ENCODE results near the gene CNTN6. TPM values are rescaled to one million over a fixed set of nuclear protein-coding genes. Genes with fewer than 3 reads are reported as not detected.

Gene CNTN6
- total RNA-seq, 1 experiment from 2014 or later: 0.34 TPM

GRCh38 chr3:1251282-1252060 is 158.6 kb downstream of the CNTN6 start:
- DNase-seq (ENCODE audit: low read depth): peak; percentile 51
- in situ Hi-C loops (cut with HindIII; ENCODE audit: low pct_unique_long_range_greater_than_20kb, low sequenced_read_pairs): no loop called here

- DNase-seq (ENCODE audit: low read depth): no peak
- in situ Hi-C loops (cut with HindIII; ENCODE audit: low pct_unique_long_range_greater_than_20kb, low sequenced_read_pairs): no loop called here
Measured at GRCh38 chr3:1252061-1252430, 159.2 kb downstream of the CNTN6 start.

GRCh38 chr3:1262246-1262645 is 169.4 kb downstream of the CNTN6 start:
- in situ Hi-C loops (cut with HindIII; ENCODE audit: low pct_unique_long_range_greater_than_20kb, low sequenced_read_pairs): no loop called here
- no peak for DNase-seq (ENCODE audit: low read depth)

GRCh38 chr3:1263121-1263520 is 170.3 kb downstream of the CNTN6 start:
- DNase-seq (ENCODE audit: low read depth): no peak
- in situ Hi-C loops (cut with HindIII; ENCODE audit: low pct_unique_long_range_greater_than_20kb, low sequenced_read_pairs): no loop called here

GRCh38 chr3:1269808-1270207 is 177.0 kb downstream of the CNTN6 start:
- in situ Hi-C loops (cut with HindIII; ENCODE audit: low pct_unique_long_range_greater_than_20kb, low sequenced_read_pairs): no loop called here
- DNase-seq (ENCODE audit: low read depth): no peak

GRCh38 chr3:1272546-1273265 is 179.9 kb downstream of the CNTN6 start:
- in situ Hi-C loops (cut with HindIII; ENCODE audit: low pct_unique_long_range_greater_than_20kb, low sequenced_read_pairs): no loop called here
- no peak for DNase-seq (ENCODE audit: low read depth)

- DNase-seq (ENCODE audit: low read depth): no peak
- in situ Hi-C loops (cut with HindIII; ENCODE audit: low pct_unique_long_range_greater_than_20kb, low sequenced_read_pairs): no loop called here
Measured at GRCh38 chr3:1275495-1275894, 182.7 kb downstream of the CNTN6 start.

- in situ Hi-C loops (cut with HindIII; ENCODE audit: low pct_unique_long_range_greater_than_20kb, low sequenced_read_pairs): no loop called here
- DNase-seq (ENCODE audit: low read depth): no peak
Measured at GRCh38 chr3:1287815-1288214, 195.0 kb downstream of the CNTN6 start.

- no peak for DNase-seq (ENCODE audit: low read depth)
- in situ Hi-C loops (cut with HindIII; ENCODE audit: low pct_unique_long_range_greater_than_20kb, low sequenced_read_pairs): no loop called here
Measured at GRCh38 chr3:1288805-1289494, 196.1 kb downstream of the CNTN6 start.

GRCh38 chr3:1292571-1293071 is 199.8 kb downstream of the CNTN6 start:
- DNase-seq (ENCODE audit: low read depth): no peak
- in situ Hi-C loops (cut with HindIII; ENCODE audit: low pct_unique_long_range_greater_than_20kb, low sequenced_read_pairs): no loop called here

GRCh38 chr3:1294586-1294985 is 201.8 kb downstream of the CNTN6 start:
- in situ Hi-C loops (cut with HindIII; ENCODE audit: low pct_unique_long_range_greater_than_20kb, low sequenced_read_pairs): no loop called here
- no peak for DNase-seq (ENCODE audit: low read depth)

- DNase-seq (ENCODE audit: low read depth): no peak
- in situ Hi-C loops (cut with HindIII; ENCODE audit: low pct_unique_long_range_greater_than_20kb, low sequenced_read_pairs): no loop called here
Measured at GRCh38 chr3:1318296-1319005, 225.6 kb downstream of the CNTN6 start.

GRCh38 chr3:1326546-1326945 is 233.7 kb downstream of the CNTN6 start:
- no peak for DNase-seq (ENCODE audit: low read depth)
- in situ Hi-C loops (cut with HindIII; ENCODE audit: low pct_unique_long_range_greater_than_20kb, low sequenced_read_pairs): no loop called here

GRCh38 chr3:1330107-1330506 is 237.3 kb downstream of the CNTN6 start:
- no peak for DNase-seq (ENCODE audit: low read depth)
- in situ Hi-C loops (cut with HindIII; ENCODE audit: low pct_unique_long_range_greater_than_20kb, low sequenced_read_pairs): no loop called here

- in situ Hi-C loops (cut with HindIII; ENCODE audit: low pct_unique_long_range_greater_than_20kb, low sequenced_read_pairs): no loop called here
Measured at GRCh38 chr3:1346386-1346785, 253.6 kb downstream of the CNTN6 start.

GRCh38 chr3:1348547-1348946 is 255.7 kb downstream of the CNTN6 start:
- in situ Hi-C loops (cut with HindIII; ENCODE audit: low pct_unique_long_range_greater_than_20kb, low sequenced_read_pairs): no loop called here
- no peak for DNase-seq (ENCODE audit: low read depth)

More at GRCh38 chr3:1346386-1346785, 253.6 kb downstream of the CNTN6 start:
- DNase-seq (ENCODE audit: low read depth): no peak

GRCh38 chr3:1350885-1351284 is 258.1 kb downstream of the CNTN6 start:
- no peak for DNase-seq (ENCODE audit: low read depth)
- in situ Hi-C loops (cut with HindIII; ENCODE audit: low pct_unique_long_range_greater_than_20kb, low sequenced_read_pairs): no loop called here

- in situ Hi-C loops (cut with HindIII; ENCODE audit: low pct_unique_long_range_greater_than_20kb, low sequenced_read_pairs): no loop called here
- DNase-seq (ENCODE audit: low read depth): no peak
Measured at GRCh38 chr3:1355691-1356090, 262.9 kb downstream of the CNTN6 start.

Data from Caki2 (cell line).